NCI-H748 treated with DMSO at 0.1 percent for 48 hours (cell line): ENCODE data around the gene BOD1L1.

Experiments
- DNase-seq: peaks from one replicate; lab custom pipeline; 2025; lab: John Stamatoyannopoulos, UW

The BOD1L1 gene

GRCh38 chr4:13539047-13539618 lies 88.4 kb downstream of the BOD1L1 start:
- DNase-seq = no peak

GRCh38 chr4:13538427-13538973 lies 89.0 kb downstream of the BOD1L1 start:
- no peak for DNase-seq

GRCh38 chr4:13537832-13538177 lies 89.7 kb downstream of the BOD1L1 start:
- DNase-seq = no peak

- no peak for DNase-seq
These were observed 90.3 kb downstream of the BOD1L1 start for GRCh38 chr4:13537011-13537831.

GRCh38 chr4:13536607-13537006 lies 90.9 kb downstream of the BOD1L1 start:
- DNase-seq = no peak

- DNase-seq = no peak
These were observed 91.7 kb downstream of the BOD1L1 start for GRCh38 chr4:13535708-13536361.

- no peak for DNase-seq
These were observed 92.4 kb downstream of the BOD1L1 start for GRCh38 chr4:13535118-13535517.

GRCh38 chr4:13534344-13535063 lies 93.0 kb downstream of the BOD1L1 start:
- DNase-seq = no peak

- DNase-seq = no peak
These were observed 93.7 kb downstream of the BOD1L1 start for GRCh38 chr4:13533670-13534343.

GRCh38 chr4:13531625-13531998 lies 95.9 kb downstream of the BOD1L1 start:
- DNase-seq = no peak

GRCh38 chr4:13530823-13531624 lies 96.5 kb downstream of the BOD1L1 start:
- DNase-seq = no peak

GRCh38 chr4:13529128-13529919 lies 98.2 kb downstream of the BOD1L1 start:
- no peak for DNase-seq

- DNase-seq = no peak
These were observed 98.8 kb downstream of the BOD1L1 start for GRCh38 chr4:13528821-13529127.

- no peak for DNase-seq
These were observed 99.3 kb downstream of the BOD1L1 start for GRCh38 chr4:13527981-13528820.

- DNase-seq = no peak
These were observed 100.1 kb downstream of the BOD1L1 start for GRCh38 chr4:13527192-13527980.

- DNase-seq = no peak
These were observed 100.9 kb downstream of the BOD1L1 start for GRCh38 chr4:13526658-13527057.

GRCh38 chr4:13525606-13526281 lies 101.8 kb downstream of the BOD1L1 start:
- no peak for DNase-seq
